ENCODE results near the gene ANKRD34A. TPM values are rescaled to one million over a fixed set of nuclear protein-coding genes. Genes with fewer than 3 reads are reported as not detected.

ANKRD34A gene
- total RNA-seq, 1 experiment from 2014 or later = 0.22 TPM

DNA sequence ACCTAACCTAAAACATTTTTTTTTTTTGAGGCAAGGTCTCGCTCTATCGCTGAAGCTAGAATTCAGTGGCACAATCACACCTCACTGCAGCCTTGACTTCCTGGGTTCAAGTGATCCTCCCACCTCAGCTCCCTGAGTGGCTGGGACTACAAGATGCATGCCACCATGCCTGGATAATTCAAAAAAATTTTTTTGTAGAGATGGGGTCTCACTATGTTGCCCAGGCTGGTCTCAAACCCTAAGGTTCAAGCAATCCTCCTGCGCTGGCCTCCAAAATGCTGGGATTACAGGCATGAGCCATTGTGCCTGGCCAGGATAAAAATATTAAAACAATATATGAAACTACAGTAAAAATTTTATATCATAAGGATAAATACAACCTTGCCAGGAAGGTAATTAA is 11.5 kb downstream of the ANKRD34A start:
- TF ChIP-seq ZNF396 (CRISPR knock-in tag; IDR thresholded peaks at IDR 0.05; ENCODE audit: borderline replicate concordance) (no peak), ZNF219 (CRISPR knock-in tag; IDR thresholded peaks at IDR 0.05; ENCODE audit: borderline replicate concordance) (no peak), ZNF281 (CRISPR knock-in tag; IDR thresholded peaks at IDR 0.05) (no peak), GRHL2 (CRISPR knock-in tag; IDR thresholded peaks at IDR 0.05; ENCODE audit: insufficient replicate concordance, severe bottlenecking) (no peak), ATF3 (CRISPR knock-in tag; conservative IDR thresholded peaks at IDR 0.05) (no peak), NFE2L1 (CRISPR knock-in tag; IDR thresholded peaks at IDR 0.05) (no peak), ZNF671 (CRISPR knock-in tag; IDR thresholded peaks at IDR 0.05) (no peak), KAT7 (CRISPR knock-in tag; IDR thresholded peaks at IDR 0.05; ENCODE audit: borderline replicate concordance) (no peak), MYBL2 (CRISPR knock-in tag; IDR thresholded peaks at IDR 0.05) (no peak), ATF2 (CRISPR knock-in tag; IDR thresholded peaks at IDR 0.05; ENCODE audit: borderline replicate concordance, low read depth) (no peak), TEAD4 (CRISPR knock-in tag; IDR thresholded peaks at IDR 0.05) (no peak), SMAD3 (CRISPR knock-in tag; IDR thresholded peaks at IDR 0.05; ENCODE audit: borderline replicate concordance) (no peak)
- TF ChIP-seq, protein P1, sequence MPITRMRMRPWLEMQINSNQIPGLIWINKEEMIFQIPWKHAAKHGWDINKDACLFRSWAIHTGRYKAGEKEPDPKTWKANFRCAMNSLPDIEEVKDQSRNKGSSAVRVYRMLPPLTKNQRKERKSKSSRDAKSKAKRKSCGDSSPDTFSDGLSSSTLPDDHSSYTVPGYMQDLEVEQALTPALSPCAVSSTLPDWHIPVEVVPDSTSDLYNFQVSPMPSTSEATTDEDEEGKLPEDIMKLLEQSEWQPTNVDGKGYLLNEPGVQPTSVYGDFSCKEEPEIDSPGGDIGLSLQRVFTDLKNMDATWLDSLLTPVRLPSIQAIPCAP (CRISPR knock-in tag; IDR thresholded peaks at IDR 0.05) = no peak
- TF ChIP-seq, protein P2, sequence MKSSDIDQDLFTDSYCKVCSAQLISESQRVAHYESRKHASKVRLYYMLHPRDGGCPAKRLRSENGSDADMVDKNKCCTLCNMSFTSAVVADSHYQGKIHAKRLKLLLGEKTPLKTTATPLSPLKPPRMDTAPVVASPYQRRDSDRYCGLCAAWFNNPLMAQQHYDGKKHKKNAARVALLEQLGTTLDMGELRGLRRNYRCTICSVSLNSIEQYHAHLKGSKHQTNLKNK (CRISPR knock-in tag; IDR thresholded peaks at IDR 0.05) = no peak
- TF ChIP-seq, protein P3, sequence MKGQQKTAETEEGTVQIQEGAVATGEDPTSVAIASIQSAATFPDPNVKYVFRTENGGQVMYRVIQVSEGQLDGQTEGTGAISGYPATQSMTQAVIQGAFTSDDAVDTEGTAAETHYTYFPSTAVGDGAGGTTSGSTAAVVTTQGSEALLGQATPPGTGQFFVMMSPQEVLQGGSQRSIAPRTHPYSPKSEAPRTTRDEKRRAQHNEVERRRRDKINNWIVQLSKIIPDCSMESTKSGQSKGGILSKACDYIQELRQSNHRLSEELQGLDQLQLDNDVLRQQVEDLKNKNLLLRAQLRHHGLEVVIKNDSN (CRISPR knock-in tag; IDR thresholded peaks at IDR 0.05) = no peak
- TF ChIP-seq, protein P4, sequence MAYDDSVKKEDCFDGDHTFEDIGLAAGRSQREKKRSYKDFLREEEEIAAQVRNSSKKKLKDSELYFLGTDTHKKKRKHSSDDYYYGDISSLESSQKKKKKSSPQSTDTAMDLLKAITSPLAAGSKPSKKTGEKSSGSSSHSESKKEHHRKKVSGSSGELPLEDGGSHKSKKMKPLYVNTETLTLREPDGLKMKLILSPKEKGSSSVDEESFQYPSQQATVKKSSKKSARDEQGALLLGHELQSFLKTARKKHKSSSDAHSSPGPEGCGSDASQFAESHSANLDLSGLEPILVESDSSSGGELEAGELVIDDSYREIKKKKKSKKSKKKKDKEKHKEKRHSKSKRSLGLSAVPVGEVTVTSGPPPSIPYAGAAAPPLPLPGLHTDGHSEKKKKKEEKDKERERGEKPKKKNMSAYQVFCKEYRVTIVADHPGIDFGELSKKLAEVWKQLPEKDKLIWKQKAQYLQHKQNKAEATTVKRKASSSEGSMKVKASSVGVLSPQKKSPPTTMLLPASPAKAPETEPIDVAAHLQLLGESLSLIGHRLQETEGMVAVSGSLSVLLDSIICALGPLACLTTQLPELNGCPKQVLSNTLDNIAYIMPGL (CRISPR knock-in tag; IDR thresholded peaks at IDR 0.05) = no peak
- TF ChIP-seq, protein P5, sequence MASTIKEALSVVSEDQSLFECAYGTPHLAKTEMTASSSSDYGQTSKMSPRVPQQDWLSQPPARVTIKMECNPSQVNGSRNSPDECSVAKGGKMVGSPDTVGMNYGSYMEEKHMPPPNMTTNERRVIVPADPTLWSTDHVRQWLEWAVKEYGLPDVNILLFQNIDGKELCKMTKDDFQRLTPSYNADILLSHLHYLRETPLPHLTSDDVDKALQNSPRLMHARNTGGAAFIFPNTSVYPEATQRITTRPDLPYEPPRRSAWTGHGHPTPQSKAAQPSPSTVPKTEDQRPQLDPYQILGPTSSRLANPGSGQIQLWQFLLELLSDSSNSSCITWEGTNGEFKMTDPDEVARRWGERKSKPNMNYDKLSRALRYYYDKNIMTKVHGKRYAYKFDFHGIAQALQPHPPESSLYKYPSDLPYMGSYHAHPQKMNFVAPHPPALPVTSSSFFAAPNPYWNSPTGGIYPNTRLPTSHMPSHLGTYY (CRISPR knock-in tag; IDR thresholded peaks at IDR 0.05) = no peak
- H3K27ac Mint-ChIP-seq = no peak overlapping the region
- H3K27me3 Mint-ChIP-seq (ENCODE audit: low read depth) = peaks cover 49% of the 10 kb centered on the region
- CTCF ChIA-PET = interaction anchor here (2.1 kb wide), 1 partner anchor 61 kb away, joined by 5 read pairs; no protein-coding TSS in a partner anchor
- H3K4me1 Mint-ChIP-seq = peaks cover 14% of the 10 kb centered on the region
- H3K4me3 Mint-ChIP-seq = no peak overlapping the region
- no peaks in the 10 kb centered on the region for H3K9me3 Mint-ChIP-seq
- no peak for ATAC-seq
- DNase-seq (ENCODE audit: low spot score) = no peak
- no peaks in the 10 kb centered on the region for H3K36me3 Mint-ChIP-seq
- POLR2A ChIA-PET = no interaction called here
